Cardiac fibroblast (primary cell): ENCODE data around the gene HNRNPUL1.
A peak's percentile ranks its signal among the peaks of the same experiment; 100 is the strongest.

ENCODE experiments used
- DNase-seq, 2 donors: peaks; one replicate each; pipeline versions ENCODE4 v3.0.0 to v3.0.0-alpha.2; 2010; ENCODE audit warnings: low read depth in 2 of 2
- H3K4me3 ChIP-seq, 2 donors: replicated peaks in 1 of 2; 1 replicate in 1 of 2; 2 replicates in 1 of 2; pipeline ENCODE4 v1.5.1; 2011; ENCODE audit warnings: low read depth in 2 of 2, low read length in 2 of 2, mild to moderate bottlenecking in 2 of 2, moderate library complexity in 1 of 2
- TF ChIP-seq, protein P1 (sequence below): IDR thresholded peaks from one replicate; pipeline ENCODE4 v1.5.1; 2011; ENCODE audit warnings: low read depth, mild to moderate bottlenecking, low read length, inconsistent platforms

HNRNPUL1 gene

DNA sequence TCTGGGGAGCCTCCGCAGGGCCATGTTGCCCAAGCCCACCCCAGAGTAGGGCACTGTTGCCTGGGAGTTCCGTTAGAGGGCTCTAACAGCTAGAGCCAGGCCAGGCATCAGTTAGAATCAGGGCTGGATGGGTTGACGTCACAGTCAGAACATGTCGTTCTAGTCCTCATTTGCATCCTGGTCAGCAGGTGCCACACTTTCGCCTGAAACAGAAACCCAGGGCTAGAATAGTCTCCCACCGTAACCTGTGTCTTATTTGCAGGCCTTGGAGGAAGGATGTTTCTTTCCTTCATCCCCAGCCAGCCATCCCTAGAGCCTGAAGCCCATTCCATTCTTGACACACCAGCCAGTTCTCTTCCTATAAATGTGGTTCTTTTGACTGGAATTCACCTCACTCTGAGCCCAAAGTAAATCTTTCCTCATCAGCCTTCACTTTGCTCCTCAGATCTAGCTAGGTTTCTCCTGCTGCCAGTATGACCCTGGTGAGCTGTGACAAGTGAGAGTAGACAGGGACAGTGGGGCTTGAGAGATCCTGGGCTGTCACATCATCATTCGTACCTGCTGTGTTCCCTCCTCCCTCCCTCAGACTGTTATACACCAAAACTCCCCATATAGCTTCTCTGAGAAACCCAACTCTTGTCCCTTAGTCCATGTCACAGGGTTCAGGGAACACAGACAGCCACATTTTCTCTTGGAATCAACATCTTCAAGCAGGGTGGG lies 33.6 kb downstream of the HNRNPUL1 start:
- H3K4me3 ChIP-seq: no peak overlapping the region
- TF ChIP-seq, protein P1, sequence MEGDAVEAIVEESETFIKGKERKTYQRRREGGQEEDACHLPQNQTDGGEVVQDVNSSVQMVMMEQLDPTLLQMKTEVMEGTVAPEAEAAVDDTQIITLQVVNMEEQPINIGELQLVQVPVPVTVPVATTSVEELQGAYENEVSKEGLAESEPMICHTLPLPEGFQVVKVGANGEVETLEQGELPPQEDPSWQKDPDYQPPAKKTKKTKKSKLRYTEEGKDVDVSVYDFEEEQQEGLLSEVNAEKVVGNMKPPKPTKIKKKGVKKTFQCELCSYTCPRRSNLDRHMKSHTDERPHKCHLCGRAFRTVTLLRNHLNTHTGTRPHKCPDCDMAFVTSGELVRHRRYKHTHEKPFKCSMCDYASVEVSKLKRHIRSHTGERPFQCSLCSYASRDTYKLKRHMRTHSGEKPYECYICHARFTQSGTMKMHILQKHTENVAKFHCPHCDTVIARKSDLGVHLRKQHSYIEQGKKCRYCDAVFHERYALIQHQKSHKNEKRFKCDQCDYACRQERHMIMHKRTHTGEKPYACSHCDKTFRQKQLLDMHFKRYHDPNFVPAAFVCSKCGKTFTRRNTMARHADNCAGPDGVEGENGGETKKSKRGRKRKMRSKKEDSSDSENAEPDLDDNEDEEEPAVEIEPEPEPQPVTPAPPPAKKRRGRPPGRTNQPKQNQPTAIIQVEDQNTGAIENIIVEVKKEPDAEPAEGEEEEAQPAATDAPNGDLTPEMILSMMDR: no peak

DNA sequence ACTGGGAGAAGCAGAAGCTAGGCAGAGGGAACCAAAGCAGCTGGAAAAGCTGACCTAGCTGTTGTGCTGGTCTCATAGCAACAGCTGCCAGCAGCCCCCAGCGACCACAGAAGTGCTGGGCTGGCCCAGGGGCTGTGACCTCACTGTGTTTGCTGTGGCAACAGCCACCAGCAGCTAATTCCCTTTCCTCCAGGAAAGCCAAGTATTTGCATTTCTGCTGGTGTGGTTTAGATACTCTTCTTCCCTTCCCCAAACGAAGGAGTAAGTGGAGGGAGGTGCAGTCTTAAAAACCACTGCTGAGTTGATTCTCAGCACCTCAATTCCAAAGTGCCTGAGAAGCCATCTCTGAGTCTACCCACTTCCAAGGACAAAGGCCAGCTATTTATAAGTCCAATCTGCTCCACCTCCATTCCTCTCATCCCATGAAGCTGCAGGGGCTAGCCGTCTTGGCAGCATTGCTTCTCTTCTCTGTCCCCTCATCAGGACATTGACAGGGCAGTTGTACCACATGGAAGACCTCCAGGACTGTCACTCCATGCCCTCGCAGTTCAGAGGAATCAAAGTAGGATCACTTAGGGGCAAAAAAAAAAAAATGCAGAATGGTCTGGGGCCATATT lies 34.3 kb downstream of the HNRNPUL1 start:
- peak; percentile 72 to 81 for DNase-seq
- H3K4me3 ChIP-seq: no peak overlapping the region
- TF ChIP-seq, protein P1: no peak

More for the DNA sequence above, 33.6 kb downstream of the HNRNPUL1 start:
- no peak for DNase-seq

DNA sequence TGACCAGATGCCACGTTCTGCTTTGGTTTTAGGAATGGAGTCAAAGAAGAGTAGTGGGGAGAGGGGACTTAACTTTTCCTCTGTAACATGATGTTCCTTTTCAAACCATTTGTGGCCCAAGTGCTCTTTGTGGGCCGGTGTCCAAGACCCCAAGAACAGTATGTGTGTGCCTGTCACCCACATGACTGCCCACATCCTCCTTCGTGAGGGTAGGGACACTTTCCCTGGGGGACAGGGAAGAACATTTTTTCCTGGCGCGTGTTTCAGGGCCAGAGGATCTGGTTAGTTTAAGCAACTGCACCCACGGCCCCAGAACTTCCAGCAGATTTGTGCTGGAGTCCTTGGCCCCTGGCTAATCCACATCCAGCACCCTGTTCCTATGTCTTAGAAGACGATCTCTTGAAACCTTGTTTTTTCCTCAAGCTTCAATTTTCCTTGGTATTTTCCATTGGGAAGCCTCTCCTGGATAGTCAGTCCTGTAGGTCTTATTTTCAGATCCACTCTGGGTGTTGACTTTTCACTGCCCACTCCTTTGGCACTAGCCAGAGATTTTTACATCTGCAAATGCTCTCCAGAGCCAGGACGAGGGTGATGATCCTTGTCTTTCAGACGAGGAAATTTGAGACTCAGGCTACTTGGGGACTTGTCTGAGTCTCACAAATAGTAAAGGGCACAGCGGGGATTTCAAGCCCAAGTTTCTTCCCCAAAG lies 35.0 kb downstream of the HNRNPUL1 start:
- TF ChIP-seq, protein P1: no peak
- DNase-seq: no peak
- H3K4me3 ChIP-seq: no peak overlapping the region

DNA sequence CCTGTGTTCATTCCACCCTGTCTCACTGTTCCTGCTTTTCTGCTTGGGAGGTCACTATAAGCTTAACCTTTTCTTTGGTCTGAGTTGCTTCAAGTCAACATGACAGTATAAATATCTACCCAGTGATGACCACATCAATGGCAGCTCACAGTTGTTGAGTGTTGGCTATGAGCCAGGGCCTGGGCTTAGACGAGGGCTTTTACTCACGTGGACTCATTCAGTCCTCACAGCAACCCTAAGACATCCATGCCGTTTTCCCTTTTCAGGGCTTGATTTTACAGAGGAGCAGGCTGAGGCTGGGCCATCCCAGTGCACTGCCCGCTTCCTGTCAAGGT lies 35.5 kb downstream of the HNRNPUL1 start:
- H3K4me3 ChIP-seq: no peak overlapping the region
- TF ChIP-seq, protein P1: no peak
- peak; percentile 77 to 82 for DNase-seq

DNA sequence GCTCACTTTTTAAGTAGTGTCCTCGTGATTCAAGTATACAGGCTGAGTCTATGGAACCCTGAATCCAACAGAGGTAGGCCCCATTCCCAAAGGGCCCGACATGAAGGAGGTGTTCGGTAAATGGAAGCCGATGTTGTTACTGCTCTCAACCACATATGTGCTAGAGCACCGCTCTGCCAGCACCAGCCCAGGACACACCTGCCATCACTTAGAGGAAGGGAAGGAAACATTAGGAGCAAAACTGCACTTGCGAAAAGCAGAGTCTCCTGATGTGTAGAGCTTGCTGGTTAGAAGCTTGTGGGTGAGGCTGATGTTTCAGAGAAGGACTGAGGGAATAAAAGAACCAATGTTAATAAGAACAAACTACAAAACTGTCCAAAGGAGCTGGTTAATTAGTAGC lies 36.4 kb downstream of the HNRNPUL1 start:
- TF ChIP-seq, protein P1: no peak
- no peak overlapping the region for H3K4me3 ChIP-seq
- DNase-seq: no peak

DNA sequence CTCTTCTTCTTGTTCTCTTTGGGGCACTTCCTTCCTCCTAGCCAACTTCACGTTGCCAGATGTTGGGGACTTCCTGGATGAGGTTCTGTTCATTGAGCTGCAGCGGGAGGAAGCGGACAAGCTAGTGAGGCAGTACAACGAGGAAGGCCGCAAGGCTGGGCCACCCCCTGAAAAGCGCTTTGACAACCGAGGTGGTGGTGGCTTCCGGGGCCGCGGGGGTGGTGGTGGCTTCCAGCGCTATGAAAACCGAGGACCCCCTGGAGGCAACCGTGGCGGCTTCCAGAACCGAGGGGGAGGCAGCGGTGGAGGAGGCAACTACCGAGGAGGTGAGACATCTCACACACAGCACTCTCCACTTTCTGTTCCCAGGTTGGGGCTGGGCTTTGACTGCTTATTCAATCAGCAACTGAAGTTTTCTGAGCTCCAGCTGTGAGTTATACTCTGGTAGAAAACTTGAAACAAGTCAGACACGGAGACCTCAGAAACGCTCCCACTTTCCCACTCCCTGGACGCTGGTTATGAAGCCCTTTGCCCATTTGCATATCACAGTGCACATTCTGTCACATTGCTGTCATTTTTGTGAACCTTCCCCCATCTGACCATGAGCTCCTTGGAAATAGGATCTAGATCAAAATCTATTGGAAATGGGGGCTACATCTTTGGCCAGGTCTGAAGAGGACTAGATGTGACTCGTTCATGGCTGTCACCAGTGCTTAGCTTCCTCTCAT lies 38.6 kb downstream of the HNRNPUL1 start:
- no peak for DNase-seq
- TF ChIP-seq, protein P1: no peak
- H3K4me3 ChIP-seq: no peak overlapping the region
